Measurements from ENCODE around the gene HAGH.

HAGH gene

GRCh38 chr16:1831186-1832075 lies 4.8 kb upstream of the HAGH start:
- no peak for DNase-seq

- no peak for DNase-seq
Measured at GRCh38 chr16:1830213-1830612, 3.6 kb upstream of the HAGH start.

DNA sequence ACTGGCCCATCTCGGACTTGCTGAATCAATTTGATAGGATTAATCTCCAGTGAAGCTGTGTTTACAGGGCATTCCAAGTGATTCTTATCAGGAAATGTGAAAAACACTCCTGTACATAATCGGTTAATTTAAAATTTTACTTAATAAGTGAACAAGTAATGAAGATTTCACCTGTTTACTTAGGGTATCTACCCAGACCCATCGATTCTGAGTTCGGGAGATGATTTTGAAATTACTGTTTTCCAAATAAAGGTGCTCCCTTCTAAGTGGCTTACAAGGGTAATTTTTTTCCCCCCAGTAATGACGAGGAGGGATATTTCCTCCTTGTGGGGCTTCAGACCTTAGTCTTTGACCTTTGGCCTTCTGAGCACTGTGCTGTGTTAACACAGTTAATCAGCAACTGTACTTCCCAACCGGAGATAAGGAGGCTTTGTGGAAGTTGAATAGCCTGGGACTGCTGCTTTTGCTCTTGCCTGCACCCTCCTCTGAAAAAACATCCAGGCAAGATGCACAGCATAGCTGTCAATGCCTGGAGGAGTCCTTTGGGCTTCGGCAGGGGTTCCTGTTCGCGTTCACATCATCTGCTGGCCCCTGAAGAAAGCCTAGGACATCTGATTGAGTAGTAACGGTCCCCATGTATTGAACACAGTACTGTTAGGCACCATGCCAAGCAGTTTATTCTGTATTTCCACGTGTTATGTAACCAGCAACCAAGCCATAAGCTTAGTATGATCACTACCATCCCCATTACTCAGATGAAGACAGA lies 2.2 kb upstream of the HAGH start:
- DNase-seq: no peak

- peak; percentile 67 to 76 for DNase-seq
Measured at GRCh38 chr16:1825864-1826690, 548 bp downstream of the HAGH start.

GRCh38 chr16:1825381-1825863 lies 1.2 kb downstream of the HAGH start:
- DNase-seq: no peak

DNA sequence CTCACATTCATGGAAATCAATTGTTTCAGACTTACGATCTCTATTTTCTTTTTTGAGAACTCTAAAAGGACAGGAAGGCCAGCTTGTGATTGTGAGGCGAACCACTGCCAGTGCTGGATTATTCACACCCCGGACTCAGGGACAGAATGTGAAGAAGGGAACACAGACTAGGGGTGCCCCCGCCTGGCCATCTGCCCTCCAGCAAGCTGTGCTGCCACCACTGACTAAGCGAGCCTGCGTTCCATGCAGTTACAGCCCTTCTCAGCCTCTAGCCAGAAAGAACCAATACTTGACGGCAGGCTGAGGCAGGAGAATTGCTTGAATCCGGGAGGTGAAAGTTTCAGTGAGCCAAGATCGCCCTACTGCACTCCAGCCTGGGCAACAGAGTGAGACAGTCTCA lies 2.8 kb downstream of the HAGH start:
- DNase-seq: peak in 1 of 2 donors; percentile 18

DNA sequence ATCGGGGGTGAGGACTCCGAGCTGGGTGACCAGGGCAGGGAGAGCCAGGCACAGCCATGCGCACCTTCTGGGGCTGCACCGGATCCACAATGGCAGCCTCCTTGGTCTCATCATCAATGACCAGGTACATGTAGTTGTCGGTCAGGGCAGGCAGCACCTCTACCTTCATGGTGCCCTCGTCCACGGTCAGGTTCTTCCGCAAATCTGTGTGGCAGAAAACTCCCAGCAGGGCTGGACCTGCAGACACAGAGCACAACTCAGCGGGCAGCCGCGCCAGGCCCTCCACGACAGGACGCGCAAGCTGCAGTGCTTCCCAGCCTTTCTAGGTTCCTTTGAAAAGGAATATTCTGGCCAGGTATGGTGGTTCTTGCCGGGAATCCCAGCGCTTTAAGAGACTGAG lies 3.8 kb downstream of the HAGH start:
- DNase-seq: no peak

- DNase-seq: no peak
Measured at GRCh38 chr16:1821861-1822611, 4.6 kb downstream of the HAGH start.

DNA sequence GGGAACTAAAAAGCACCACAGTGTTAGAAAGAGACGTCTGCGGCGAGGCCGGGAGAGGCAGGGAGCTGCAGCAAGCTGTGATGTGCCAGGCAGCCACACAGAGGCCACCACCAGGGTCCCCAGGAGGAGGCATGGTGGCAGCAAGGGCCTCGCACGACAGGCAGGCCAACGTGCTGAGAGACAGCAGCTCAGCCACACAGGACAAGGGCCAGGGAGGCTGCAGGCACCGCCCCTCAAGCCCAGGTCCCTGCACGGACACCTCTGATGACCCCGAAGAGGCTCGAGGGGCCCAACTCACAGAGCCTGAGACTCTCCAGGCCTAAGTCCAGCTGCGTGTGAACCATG lies 5.7 kb downstream of the HAGH start:
- DNase-seq: no peak

DNA sequence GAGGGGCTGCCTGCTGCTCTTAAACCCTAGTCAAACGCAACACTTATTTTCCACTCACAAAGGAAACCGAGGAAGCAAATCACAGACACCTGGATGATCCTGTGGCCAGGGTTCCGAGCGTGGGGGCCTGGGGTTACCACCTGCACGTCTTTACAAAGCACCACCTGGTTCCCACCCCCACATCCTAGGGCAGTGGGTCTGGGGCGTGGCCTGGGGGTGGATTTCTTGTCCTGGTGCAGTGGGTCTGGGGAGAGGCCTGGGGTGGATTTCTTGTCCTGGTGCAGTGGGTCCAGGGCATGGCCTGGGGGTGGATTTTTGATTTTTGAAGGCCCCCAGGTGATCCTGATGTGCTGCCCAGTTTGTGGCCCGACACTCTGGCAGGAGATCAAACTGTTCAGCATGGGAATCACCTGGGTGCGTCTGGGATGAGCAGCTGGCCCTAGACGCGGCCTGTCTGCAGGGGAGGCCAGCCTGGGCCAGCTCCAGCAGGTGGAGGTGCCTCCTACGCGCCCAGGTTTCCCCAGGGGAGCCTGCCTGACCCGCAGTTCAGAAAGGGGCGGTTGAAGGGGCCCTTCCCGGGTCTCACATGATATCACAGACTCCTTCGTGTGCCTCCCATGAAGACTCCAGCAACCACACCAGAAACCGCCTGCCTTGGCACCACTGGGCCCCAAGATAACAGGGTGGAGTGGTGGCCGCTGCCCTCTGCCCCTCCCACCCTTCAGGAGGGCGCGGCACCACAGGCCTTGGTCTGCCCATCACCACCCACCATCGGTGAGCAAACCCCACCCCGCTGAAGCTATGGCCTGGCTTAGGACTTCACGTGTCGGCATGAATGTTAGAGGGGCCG lies 6.3 kb downstream of the HAGH start:
- no peak for DNase-seq

GRCh38 chr16:1819611-1820010 lies 7.0 kb downstream of the HAGH start:
- DNase-seq: no peak

GRCh38 chr16:1818873-1819525 lies 7.6 kb downstream of the HAGH start:
- DNase-seq: no peak

DNA sequence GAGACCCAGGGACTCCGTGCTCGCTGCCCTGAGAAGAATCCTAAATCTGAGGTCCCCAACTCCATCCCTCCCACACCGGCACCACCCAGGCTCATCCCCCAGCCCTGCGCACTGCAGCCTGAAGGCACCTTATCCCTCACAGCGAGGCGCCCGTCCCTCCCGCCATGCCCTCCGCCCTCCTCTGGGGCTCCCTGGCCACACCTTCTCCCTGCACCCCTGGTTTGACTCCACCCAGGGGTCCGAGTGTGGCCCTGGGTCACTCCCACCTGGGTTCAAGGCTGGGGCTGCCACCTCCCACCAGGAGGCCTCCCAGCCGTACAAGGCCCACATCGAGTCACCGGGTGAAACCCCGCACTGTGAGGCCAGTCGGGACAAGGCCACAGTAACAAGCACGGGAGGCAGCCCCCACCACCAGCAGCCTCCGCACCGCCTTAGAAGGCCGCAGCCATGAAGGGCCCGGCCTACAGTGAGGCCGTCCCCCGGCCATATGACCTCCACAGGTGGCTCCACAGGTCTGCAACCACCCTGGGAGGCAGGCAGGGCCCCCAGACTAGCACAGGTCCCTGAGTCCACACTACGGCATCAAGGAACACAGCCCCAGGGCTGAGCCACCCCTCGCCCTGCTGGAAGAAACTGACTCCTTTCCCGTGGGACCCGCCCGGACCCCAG lies 8.3 kb downstream of the HAGH start:
- no peak for DNase-seq

DNA sequence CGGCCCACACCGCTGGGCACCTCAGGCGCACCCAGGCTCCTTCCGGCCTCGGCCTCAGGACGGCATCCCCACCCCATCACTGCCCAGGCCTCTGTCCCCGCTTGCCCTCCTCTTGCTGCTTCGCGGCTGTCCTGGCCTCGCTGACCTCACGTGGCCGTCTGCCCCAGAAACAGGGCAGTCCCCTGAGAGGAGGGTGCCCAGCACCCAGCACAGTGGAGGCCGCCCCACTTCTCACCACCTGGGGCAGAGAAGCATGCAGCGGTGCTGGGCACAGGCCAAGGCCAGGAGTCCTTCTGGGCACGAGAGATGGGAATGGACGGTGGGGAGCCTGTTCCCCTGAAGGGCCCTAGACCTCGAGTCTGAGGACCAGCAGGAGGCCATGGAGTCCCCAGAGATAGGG lies 8.9 kb downstream of the HAGH start:
- no peak for DNase-seq

DNA sequence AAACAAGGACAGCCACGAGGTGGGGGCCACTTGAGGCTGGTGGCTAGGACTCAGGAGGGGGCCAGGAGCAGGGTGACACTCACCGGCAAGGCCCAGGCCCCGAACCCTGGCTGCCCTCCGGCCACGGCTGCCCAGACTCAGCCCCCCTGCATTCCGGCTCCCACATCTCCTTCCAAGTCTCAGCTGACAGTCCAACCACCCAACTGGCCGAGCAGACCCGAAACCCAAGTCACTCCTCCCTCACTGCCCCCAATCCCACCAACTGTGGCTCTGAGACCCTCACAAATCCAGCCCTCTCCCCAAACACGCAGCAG lies 9.4 kb downstream of the HAGH start:
- no peak for DNase-seq

GRCh38 chr16:1816396-1817275 lies 10.0 kb downstream of the HAGH start:
- DNase-seq: no peak

GRCh38 chr16:1815461-1815860 lies 11.2 kb downstream of the HAGH start:
- no peak for DNase-seq

- peak; percentile 38 to 66 for DNase-seq
Measured at GRCh38 chr16:1812732-1813163, 13.9 kb downstream of the HAGH start.

DNA sequence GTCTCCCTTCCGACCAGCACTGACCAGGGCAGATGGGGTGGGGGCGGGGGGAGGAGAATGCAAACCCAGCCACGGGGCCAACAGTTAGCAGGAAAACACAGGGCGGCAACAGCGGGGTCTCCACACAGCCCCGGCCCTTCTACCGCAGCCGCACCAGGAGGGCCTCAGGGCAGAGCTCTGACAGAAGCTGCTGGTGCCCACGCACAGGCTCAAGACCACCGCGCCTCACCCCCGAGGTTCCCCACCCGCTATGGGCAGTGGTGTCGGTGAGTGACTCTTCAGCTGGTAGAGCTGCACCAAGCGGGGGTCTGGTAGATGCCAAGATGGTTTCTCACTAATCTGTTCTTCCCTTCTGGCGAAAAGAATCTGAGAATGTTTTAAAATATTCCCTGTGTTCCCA lies 16.1 kb downstream of the HAGH start:
- DNase-seq: no peak

Data from stimulated activated CD4-positive, alpha-beta T cell treated with anti-CD3 and anti-CD28 coated beads, Interleukin-2, amount 100 ng/mL, for 24 hours (primary cell).